Right atrium auricular region (tissue), 2 donors: Measurements from ENCODE around the gene ME2. TPM values are rescaled to one million over a fixed set of nuclear protein-coding genes. Genes with fewer than 3 reads are reported as not detected.
"Not testable (repeated sequence)": the region's sequence is repeated elsewhere in the genome, so short reads cannot be mapped to it uniquely, and the experiment has no call there.

Experiments
- DNase-seq: peaks from one replicate; pipeline ENCODE4 v3.0.0-alpha.2; 2019; ENCODE audit warnings: low spot score
- H3K27ac ChIP-seq, 2 donors: fragments of 200-600 bp; sonication (generic); 1 replicate in 1 of 2; 2 replicates in 1 of 2; pipeline ENCODE4 v1.5.1; 2016 to 2019
- H3K27me3 ChIP-seq, 2 donors: fragments of 200-600 bp; sonication (generic); one replicate each; pipeline versions ENCODE4 v1.5.1 to v1.6.0; 2017 to 2019
- H3K36me3 ChIP-seq: fragments of 200-600 bp; sonication (generic); one replicate; pipeline ENCODE4 v1.5.1; 2016
- H3K4me1 ChIP-seq, 2 donors: fragments of 200-600 bp; sonication (generic); one replicate each; pipeline versions ENCODE4 v1.5.1 to v1.6.0; 2017 to 2019
- H3K4me3 ChIP-seq, 2 donors: fragments of 200-600 bp; sonication (generic); 1 replicate in 1 of 2; 2 replicates in 1 of 2; pipeline ENCODE4 v1.5.1; 2017 to 2019; ENCODE audit warnings: mild to moderate bottlenecking in 1 of 2, moderate library complexity in 1 of 2
- H3K9me3 ChIP-seq, 2 donors: fragments of 200-600 bp; sonication (generic); one replicate each; pipeline ENCODE4 v1.5.1; 2019
- total RNA-seq, 2 donors: library from RNA; depleted of rRNA; stranded (reverse); fragments of >200 nt; gene quantifications; one replicate each; pipeline ENCODE4 v1.1.0, GENCODE V29; 2016
- TF ChIP-seq, protein P1 (sequence below), 2 donors: fragments of 200-600 bp; sonication (generic); IDR thresholded peaks; one replicate each; pipeline ENCODE4 v1.5.1; 2019; ENCODE audit warnings: antibody characterized with exemption in 2 of 2

ME2 gene
- 100 to 1,000 TPM in 1 of 2 donors, 10 to 100 TPM in 1; 82.0 to 117 TPM for total RNA-seq

DNA sequence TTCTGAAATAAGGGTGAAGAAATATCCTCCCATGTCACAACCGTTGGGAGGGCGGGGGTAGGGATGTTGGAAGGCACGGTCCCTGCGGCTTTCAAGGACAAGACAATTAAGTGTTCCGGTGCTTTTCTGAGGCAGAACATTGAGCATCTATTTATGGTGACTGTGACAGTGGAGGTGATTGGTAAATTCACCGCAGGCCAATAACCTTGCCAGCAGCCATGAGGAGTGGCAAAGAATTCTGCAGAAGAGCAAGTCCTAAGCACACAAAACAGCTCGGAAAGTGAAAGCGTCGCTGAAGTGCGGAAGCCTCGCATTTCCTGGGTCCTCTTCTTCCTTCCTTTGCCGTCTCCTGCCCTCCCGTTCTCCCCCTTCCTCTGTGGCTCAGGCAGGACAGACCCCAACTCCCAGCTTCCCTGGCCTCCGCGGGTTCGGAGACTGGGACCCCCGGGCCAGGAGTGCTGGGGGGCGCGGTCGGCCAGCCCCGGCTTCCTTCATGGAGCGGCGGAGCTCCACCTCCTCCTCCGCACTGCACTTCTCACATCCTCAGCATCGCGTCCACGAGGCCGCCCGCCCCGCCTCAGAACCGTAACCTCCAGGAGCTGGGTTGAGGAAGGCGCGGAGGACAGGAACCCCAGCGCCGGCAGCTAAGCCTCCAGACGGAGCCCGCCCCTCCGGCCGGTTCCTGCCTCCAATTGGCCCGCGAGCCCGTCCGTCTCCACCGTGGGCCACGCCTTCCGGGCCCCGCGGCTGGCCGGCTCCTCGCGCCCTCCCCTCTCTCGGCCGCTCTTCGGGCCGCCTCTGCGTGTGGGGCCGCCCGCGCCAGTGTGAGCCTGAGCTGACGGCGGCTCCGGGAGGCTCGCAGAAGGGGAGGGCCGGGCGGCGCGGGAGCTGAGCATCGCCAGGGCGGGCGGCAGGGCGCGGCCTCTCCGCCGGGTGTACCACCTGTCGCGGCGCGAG lies at the start of gene ME2:
Gene ME2 (plus strand): TSS at position 774 of the 957 bp plus-strand sequence. CDS start 16,703 bp downstream, outside the sequence.
- TF ChIP-seq, protein P1, sequence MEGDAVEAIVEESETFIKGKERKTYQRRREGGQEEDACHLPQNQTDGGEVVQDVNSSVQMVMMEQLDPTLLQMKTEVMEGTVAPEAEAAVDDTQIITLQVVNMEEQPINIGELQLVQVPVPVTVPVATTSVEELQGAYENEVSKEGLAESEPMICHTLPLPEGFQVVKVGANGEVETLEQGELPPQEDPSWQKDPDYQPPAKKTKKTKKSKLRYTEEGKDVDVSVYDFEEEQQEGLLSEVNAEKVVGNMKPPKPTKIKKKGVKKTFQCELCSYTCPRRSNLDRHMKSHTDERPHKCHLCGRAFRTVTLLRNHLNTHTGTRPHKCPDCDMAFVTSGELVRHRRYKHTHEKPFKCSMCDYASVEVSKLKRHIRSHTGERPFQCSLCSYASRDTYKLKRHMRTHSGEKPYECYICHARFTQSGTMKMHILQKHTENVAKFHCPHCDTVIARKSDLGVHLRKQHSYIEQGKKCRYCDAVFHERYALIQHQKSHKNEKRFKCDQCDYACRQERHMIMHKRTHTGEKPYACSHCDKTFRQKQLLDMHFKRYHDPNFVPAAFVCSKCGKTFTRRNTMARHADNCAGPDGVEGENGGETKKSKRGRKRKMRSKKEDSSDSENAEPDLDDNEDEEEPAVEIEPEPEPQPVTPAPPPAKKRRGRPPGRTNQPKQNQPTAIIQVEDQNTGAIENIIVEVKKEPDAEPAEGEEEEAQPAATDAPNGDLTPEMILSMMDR (IDR thresholded peaks at IDR 0.05), result no peak
- Histone ChIP-seq H3K9me3 (no peaks in the 10 kb centered on the region), H3K27me3 (no peaks in the 10 kb centered on the region)

DNA sequence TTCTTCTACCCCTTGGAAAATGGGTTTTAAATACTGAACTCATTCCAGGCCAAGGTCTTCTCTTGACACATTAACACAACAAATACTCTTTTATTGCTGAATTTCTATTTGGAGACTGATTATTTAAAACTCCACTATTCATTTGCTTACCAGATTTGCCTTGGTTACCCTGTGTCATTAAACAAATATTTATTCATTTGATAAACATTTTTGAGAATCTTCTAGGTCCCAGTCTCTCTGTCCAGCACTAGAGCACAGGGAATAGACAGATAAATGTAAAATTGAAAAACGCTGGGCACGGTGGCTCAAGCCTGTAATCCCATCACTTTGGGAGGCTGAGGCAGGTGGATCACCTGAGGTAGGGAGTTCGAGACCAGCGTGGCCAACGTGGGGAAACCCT lies 49.3 kb upstream of the ME2 start:
- Histone ChIP-seq H3K36me3 (no peaks in the 10 kb centered on the region), H3K4me1 (no peaks in the 10 kb centered on the region), H3K4me3 (no peak overlapping the region), H3K9me3 (no peaks in the 10 kb centered on the region), H3K27me3 (no peaks in the 10 kb centered on the region), H3K27ac (no peak overlapping the region)
- TF ChIP-seq, protein P1 (IDR thresholded peaks at IDR 0.05), result no peak
- DNase-seq, result no peak

More for the DNA sequence above, at the start of gene ME2:
- Histone ChIP-seq H3K4me1 (peaks cover 0 to 14% of the 10 kb centered on the region in 2 donors), H3K27ac (peak within 1 kb of the TSS; percentile 88 to 97), H3K4me3 (peak within 1 kb of the TSS; percentile 69 to 77), H3K36me3 (no peaks in the 10 kb centered on the region)
- peak; percentile 91 for DNase-seq

DNA sequence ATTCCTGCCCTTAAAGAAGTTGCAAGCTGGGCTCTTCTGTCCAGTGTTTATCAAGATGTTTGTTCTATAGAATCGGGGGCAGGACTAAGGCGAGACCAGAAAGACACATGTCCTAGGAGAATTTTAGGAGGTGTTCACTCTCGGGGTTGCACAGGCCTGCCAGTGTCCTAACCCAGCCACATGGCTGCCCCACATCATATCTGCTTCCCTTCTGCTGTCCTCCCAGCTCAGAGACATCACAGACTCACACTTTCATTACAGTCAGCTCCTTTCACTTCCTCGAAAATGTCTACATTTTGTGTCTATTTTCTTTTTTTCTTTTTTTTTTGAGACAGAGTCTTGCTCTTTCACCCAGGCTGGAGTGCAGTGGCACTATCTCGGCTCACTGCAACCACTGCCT lies 48.4 kb upstream of the ME2 start:
- Histone ChIP-seq H3K9me3 (no peaks in the 10 kb centered on the region), H3K27ac (no peak overlapping the region), H3K27me3 (no peaks in the 10 kb centered on the region), H3K4me3 (no peak overlapping the region), H3K4me1 (no peaks in the 10 kb centered on the region), H3K36me3 (no peaks in the 10 kb centered on the region)
- no peak for DNase-seq
- TF ChIP-seq, protein P1 (IDR thresholded peaks at IDR 0.05), result no peak

DNA sequence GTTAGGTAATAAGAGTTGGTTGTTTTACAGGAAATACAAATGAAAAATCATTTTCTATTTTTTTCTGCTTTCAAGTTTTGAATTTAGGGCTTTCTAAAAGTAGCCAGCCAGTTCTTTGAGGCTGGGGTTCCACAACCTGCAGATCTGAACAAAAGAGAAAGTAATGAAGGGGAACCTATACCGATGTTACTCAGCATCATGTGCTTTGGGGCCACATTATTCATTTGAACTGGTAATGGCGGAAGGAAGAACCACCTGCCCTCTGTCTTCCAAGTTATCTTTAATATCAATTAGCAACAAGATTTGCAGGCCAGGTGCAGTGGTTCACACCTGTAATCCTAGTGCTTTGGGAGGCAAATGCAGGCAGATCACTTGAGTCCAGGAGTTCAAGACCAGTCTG lies 46.2 kb upstream of the ME2 start:
- DNase-seq, result no peak
- H3K36me3 ChIP-seq, result no peaks in the 10 kb centered on the region
- TF ChIP-seq, protein P1 (IDR thresholded peaks at IDR 0.05), result no peak

DNA sequence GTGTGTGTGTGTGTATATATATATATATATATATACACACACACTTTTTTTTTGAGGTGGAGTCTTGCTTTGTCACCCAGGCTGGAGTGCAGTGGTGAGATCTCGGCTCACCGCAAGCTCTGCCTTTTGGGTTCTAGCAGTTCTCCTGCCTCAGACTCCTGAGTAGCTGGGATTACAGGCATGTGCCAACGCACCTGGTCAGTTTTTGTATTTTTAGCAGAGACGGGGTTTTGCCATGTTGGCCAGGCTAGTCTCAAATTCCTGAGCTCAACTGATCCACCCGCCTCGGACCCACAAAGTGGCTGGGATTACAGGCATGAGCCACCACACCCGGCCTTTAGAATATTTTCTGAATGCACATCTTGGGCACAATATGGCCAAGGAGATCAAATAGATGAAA lies 45.4 kb upstream of the ME2 start:
- not testable (repeated sequence) for H3K27me3 ChIP-seq, DNase-seq

More for the DNA sequence above, 46.2 kb upstream of the ME2 start:
- no peaks in the 10 kb centered on the region for H3K4me1 ChIP-seq
- no peak overlapping the region for H3K27ac ChIP-seq
- H3K4me3 ChIP-seq, result no peak overlapping the region
- H3K9me3 ChIP-seq, result no peaks in the 10 kb centered on the region
- H3K27me3 ChIP-seq, result no peaks in the 10 kb centered on the region

DNA sequence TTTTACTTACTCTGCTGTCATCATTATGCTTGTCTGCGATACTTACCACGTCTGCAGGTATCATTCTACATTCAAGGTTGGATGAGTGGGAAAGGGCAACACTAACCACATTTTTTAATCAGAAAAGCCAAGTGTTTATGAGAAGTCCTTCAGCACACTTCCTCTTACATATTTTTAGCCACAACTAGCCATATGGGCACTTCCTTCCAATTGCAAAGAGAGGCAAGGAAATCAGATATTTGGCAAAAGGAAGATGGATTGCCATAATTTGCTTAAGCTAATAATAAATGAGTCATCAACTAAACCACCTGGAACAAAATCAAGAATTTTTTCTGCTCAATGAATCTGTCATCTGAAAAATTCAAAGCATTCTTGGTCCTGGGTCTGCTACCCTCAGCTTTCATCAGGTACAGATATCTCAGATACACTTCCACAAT lies 42.4 kb upstream of the ME2 start:
- no peaks in the 10 kb centered on the region for H3K36me3 ChIP-seq
- no peaks in the 10 kb centered on the region for H3K27me3 ChIP-seq
- TF ChIP-seq, protein P1 (IDR thresholded peaks at IDR 0.05), result no peak
- no peak overlapping the region for H3K27ac ChIP-seq
- no peaks in the 10 kb centered on the region for H3K9me3 ChIP-seq
- no peak for DNase-seq
- peaks cover 0 to 14% of the 10 kb centered on the region in 2 donors for H3K4me1 ChIP-seq
- H3K4me3 ChIP-seq, result no peak overlapping the region

More for the DNA sequence above, 45.4 kb upstream of the ME2 start:
- not testable (repeated sequence) for H3K4me3 ChIP-seq, H3K36me3 ChIP-seq, H3K4me1 ChIP-seq, H3K9me3 ChIP-seq, H3K27ac ChIP-seq
